Naive thymus-derived CD8-positive, alpha-beta T cell (primary cell): Measurements from ENCODE around the gene SP110. TPM values are rescaled to one million over a fixed set of nuclear protein-coding genes. Genes with fewer than 3 reads are reported as not detected.

Experiments used
- ATAC-seq, 2 donors: fragments of 150-1000 bp; cut with Tn5 transposase in 1 of 2; sonication (Bioruptor Pico), chemical (Tn5 transposase) in 1 of 2; 1 replicate in 1 of 2; 2 replicates in 1 of 2; pipeline ENCODE4 v1.10.0; 2021; ENCODE audit warnings: mild to moderate bottlenecking in 2 of 2, moderate library complexity in 2 of 2
- POLR2A ChIA-PET: fragments of 350-600 bp; sonication (Branson Sonifier 250); formaldehyde crosslinking; loops from one replicate; lab custom pipeline; 2021; ENCODE audit warnings: antibody characterized with exemption; lab: Charles Lee
- DNase-seq, 10 donors: peaks; one replicate each; pipeline versions ENCODE4 v3.0.0 to v3.0.0-alpha.2; 2020 to 2022
- H3K27ac Mint-ChIP-seq, 10 donors: one replicate each; pipeline ENCODE4 v1.8.0; 2020 to 2022; ENCODE audit warnings: mild to moderate bottlenecking in 10 of 10, mixed read lengths in 10 of 10, moderate library complexity in 4 of 10, inconsistent platforms in 1 of 10
- H3K27me3 Mint-ChIP-seq, 5 donors: one replicate each; pipeline ENCODE4 v1.8.0; 2021 to 2022; ENCODE audit warnings: mixed read lengths in 5 of 5
- H3K36me3 Mint-ChIP-seq, 3 donors: one replicate each; pipeline ENCODE4 v1.8.0; 2020 to 2022; ENCODE audit warnings: mixed read lengths in 3 of 3, mild to moderate bottlenecking in 2 of 3, inconsistent platforms in 1 of 3
- H3K4me1 Mint-ChIP-seq, 4 donors: one replicate each; pipeline ENCODE4 v1.8.0; 2021 to 2022; ENCODE audit warnings: mixed read lengths in 4 of 4
- H3K4me3 Mint-ChIP-seq, 10 donors: one replicate each; pipeline ENCODE4 v1.8.0; 2020 to 2022; ENCODE audit warnings: mild to moderate bottlenecking in 10 of 10, mixed read lengths in 10 of 10, moderate library complexity in 6 of 10, inconsistent platforms in 1 of 10
- H3K9me3 Mint-ChIP-seq, 9 donors: one replicate each; pipeline ENCODE4 v1.8.0; 2020 to 2022; ENCODE audit warnings: mixed read lengths in 9 of 9, mild to moderate bottlenecking in 3 of 9, inconsistent platforms in 1 of 9, moderate library complexity in 1 of 9
- polyA plus RNA-seq, 3 donors: library from polyadenylated mRNA; unstranded; fragments of 300-500 nt; fragmentation: Illumina TruSeq; gene quantifications; one replicate each; pipeline ENCODE4 v1.2.3, GENCODE V29; 2021
- total RNA-seq, 8 experiments: library from RNA in 2 of 8; stranded (reverse) in 2 of 8; gene quantifications; one replicate each; pipeline ENCODE4 v1.2.3 and lab custom pipeline; 2021 to 2026

SP110 gene
- total and polyA plus RNA-seq, 5 experiments from 2014 or later: 82.8 to 121 (median 115) TPM

DNA sequence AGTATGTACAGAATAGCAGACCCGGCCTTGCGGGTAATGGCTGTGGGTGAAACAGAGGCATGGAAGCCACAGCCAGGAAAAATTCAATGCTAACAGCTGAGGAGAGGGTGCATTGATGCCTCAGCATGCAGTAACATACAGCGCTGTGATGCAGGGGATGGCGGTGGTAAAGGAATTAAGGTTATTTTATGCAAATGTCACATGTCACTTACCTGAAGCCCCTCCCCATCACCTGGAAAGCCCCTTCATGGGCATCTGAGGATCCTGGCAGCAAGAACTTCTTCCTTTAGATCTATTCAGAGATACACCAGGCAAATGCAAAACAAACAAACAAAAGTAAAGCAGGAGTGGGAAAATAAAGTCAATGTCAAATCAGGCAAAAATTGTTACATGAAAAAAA, 1.7 kb upstream of the SP110 start:
- peaks cover 36 to 86% (median 58%) of the 10 kb centered on the region in 4 donors for H3K4me1 Mint-ChIP-seq
- H3K27me3 Mint-ChIP-seq: no peaks in the 10 kb centered on the region
- no peak for ATAC-seq

GRCh38 chr2:230220347-230220969, 674 bp upstream of the SP110 start:
- Mint-ChIP-seq H3K4me1 (peaks cover 37 to 85% (median 60%) of the 10 kb centered on the region in 4 donors), H3K27me3 (no peaks in the 10 kb centered on the region), H3K36me3 (peaks cover 3 to 20% (median 10%) of the 10 kb centered on the region in 3 donors), H3K27ac (peak overlapping the region; percentile 97 to 100 (median 99)), H3K4me3 (peak overlapping the region; percentile 97 to 100 (median 98)), H3K9me3 (no peaks in the 10 kb centered on the region)
- POLR2A ChIA-PET: interaction anchor here (0.6 to 3.4 kb wide), 11 partner anchors 9 to 383 kb away, joined by 3 to 36 read pairs (median 4); partner anchors contain the start of genes SP100 and SP140L
- ATAC-seq: no peak
- DNase-seq: no peak

More for the DNA sequence above, 1.7 kb upstream of the SP110 start:
- POLR2A ChIA-PET: interaction anchor here (0.7 to 1.5 kb wide), 3 partner anchors 14 to 441 kb away, joined by 3 to 4 read pairs (median 4); no protein-coding TSS in a partner anchor
- peak overlapping the region in 3 of 10 donors; percentile 36 to 69 (median 55) for H3K4me3 Mint-ChIP-seq
- DNase-seq: no peak
- peaks cover 0 to 10% (median 10%) of the 10 kb centered on the region in 3 donors for H3K36me3 Mint-ChIP-seq
- H3K27ac Mint-ChIP-seq: peak overlapping the region in 7 of 10 donors; percentile 41 to 91 (median 60)
- H3K9me3 Mint-ChIP-seq: no peaks in the 10 kb centered on the region

- ATAC-seq (peak; percentile 41), DNase-seq (peak in 3 of 10 donors; percentile 24 to 36 (median 34))
- H3K9me3 Mint-ChIP-seq: no peaks in the 10 kb centered on the region
- POLR2A ChIA-PET: interaction anchor here (1.0 to 3.4 kb wide), 5 partner anchors 11 to 149 kb away, joined by 3 to 36 read pairs (median 4); partner anchors contain the start of gene SP140L
- peak overlapping the region; percentile 13 to 100 (median 92) for H3K27ac Mint-ChIP-seq
- no peaks in the 10 kb centered on the region for H3K27me3 Mint-ChIP-seq
- H3K4me1 Mint-ChIP-seq: peaks cover 37 to 83% (median 64%) of the 10 kb centered on the region in 4 donors
- H3K36me3 Mint-ChIP-seq: peaks cover 10 to 38% (median 15%) of the 10 kb centered on the region in 3 donors
- H3K4me3 Mint-ChIP-seq: peak overlapping the region; percentile 86 to 100 (median 98)
Observed at GRCh38 chr2:230218421-230218820, 1.4 kb downstream of the SP110 start.

DNA sequence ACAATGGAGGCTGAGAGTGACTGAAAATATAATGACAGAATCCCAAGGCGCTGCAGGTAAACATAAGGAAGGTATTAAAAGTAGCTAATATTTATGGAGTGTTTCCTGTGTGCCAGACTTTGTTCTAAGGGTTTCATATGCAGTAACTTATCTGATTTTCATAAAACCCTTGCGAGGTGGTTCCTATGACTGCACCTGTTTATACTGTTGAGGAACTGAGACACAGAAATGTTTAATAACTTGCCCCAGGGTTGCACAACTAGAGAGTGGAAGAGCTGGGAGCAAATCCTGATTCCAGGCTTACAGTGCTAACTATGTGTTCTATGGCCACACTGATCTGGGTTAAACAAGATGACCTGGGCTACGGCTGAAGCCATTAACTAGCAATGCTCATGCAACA, 2.4 kb downstream of the SP110 start:
- DNase-seq (no peak), ATAC-seq (no peak)
- POLR2A ChIA-PET: interaction anchor here (0.7 to 3.4 kb wide), 4 partner anchors 10 to 199 kb away, joined by 3 to 36 read pairs (median 6); partner anchors contain the start of genes SP100 and SP140L
- Mint-ChIP-seq H3K4me3 (peak overlapping the region; percentile 79 to 100 (median 98)), H3K27me3 (no peaks in the 10 kb centered on the region), H3K36me3 (peaks cover 10 to 43% (median 21%) of the 10 kb centered on the region in 3 donors), H3K4me1 (peaks cover 37 to 76% (median 68%) of the 10 kb centered on the region in 4 donors), H3K27ac (peak overlapping the region in 8 of 10 donors; percentile 3 to 100 (median 42)), H3K9me3 (no peaks in the 10 kb centered on the region)

DNA sequence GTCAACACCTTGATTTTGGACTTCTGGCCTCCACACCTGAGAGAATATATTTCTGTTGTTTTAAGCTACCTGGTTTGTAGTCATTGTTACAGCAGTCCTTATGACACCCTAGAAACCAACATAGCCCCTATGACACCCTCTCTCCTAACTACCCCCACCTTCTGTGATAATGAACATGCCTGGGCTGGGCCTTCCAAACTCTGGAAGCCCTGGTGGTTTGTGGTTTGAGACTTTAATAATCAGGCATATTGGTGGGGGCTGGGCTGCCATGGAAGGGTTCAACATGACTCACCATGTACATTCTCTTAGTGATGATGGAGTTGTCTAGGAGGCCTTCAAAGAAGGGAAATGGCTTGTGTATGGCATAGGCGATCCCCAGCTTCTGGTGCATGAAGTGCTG, 3.3 kb downstream of the SP110 start:
- POLR2A ChIA-PET: interaction anchor here (1.5 kb wide), 2 partner anchors 9 to 200 kb away, joined by 6 read pairs; partner anchors contain the start of gene SP100
- ATAC-seq (no peak), DNase-seq (no peak)
- Mint-ChIP-seq H3K4me3 (peak overlapping the region in 9 of 10 donors; percentile 3 to 99 (median 42)), H3K27me3 (no peaks in the 10 kb centered on the region), H3K27ac (peak overlapping the region in 5 of 10 donors; percentile 7 to 79 (median 20)), H3K4me1 (peaks cover 40 to 75% (median 73%) of the 10 kb centered on the region in 4 donors), H3K36me3 (peaks cover 10 to 50% (median 21%) of the 10 kb centered on the region in 3 donors), H3K9me3 (no peaks in the 10 kb centered on the region)

- no peak for ATAC-seq
- H3K4me3 Mint-ChIP-seq: no peak overlapping the region
- H3K4me1 Mint-ChIP-seq: peaks cover 19 to 42% (median 29%) of the 10 kb centered on the region in 4 donors
- H3K27ac Mint-ChIP-seq: no peak overlapping the region
- POLR2A ChIA-PET: no interaction called here
- H3K27me3 Mint-ChIP-seq: no peaks in the 10 kb centered on the region
- DNase-seq: no peak
- peaks cover 18 to 46% (median 29%) of the 10 kb centered on the region in 3 donors for H3K36me3 Mint-ChIP-seq
- H3K9me3 Mint-ChIP-seq: no peaks in the 10 kb centered on the region
Observed at GRCh38 chr2:230209422-230210051, 10.2 kb downstream of the SP110 start.

GRCh38 chr2:230208576-230208975, 11.2 kb downstream of the SP110 start:
- Mint-ChIP-seq H3K27me3 (no peaks in the 10 kb centered on the region), H3K4me1 (peaks cover 14 to 40% (median 20%) of the 10 kb centered on the region in 4 donors), H3K36me3 (peaks cover 25 to 46% (median 28%) of the 10 kb centered on the region in 3 donors), H3K9me3 (no peaks in the 10 kb centered on the region), H3K4me3 (no peak overlapping the region), H3K27ac (no peak overlapping the region)
- POLR2A ChIA-PET: no interaction called here
- DNase-seq (no peak), ATAC-seq (no peak)

DNA sequence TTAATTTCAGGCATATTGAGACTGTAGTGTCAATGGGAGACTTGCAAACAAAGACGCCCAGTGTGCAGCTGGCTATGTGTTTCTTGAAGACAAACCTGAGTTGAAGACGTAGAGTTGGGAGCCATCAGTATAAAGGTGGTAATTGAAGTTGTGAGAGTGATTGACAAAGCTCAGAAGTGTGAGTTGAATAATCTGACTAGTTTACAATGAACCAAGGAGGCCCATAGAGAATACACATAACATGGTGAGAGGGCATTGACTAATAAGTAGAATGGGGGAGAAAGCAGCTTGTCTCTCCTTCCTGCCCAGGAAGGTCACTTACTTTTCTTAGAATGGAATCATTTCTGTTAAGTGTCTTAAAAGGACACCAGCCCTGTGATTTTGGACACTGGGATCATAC, 14.1 kb downstream of the SP110 start:
- Mint-ChIP-seq H3K4me3 (no peak overlapping the region), H3K9me3 (no peaks in the 10 kb centered on the region), H3K4me1 (peaks cover 13 to 36% (median 15%) of the 10 kb centered on the region in 4 donors), H3K36me3 (peaks cover 31 to 55% (median 54%) of the 10 kb centered on the region in 3 donors), H3K27me3 (no peaks in the 10 kb centered on the region), H3K27ac (peak overlapping the region in 5 of 10 donors; percentile 4 to 83 (median 47))
- ATAC-seq (no peak), DNase-seq (no peak)
- POLR2A ChIA-PET: no interaction called here

GRCh38 chr2:230205034-230205433, 14.8 kb downstream of the SP110 start:
- POLR2A ChIA-PET: no interaction called here
- ATAC-seq: peak in 1 of 2 donors; percentile 46
- Mint-ChIP-seq H3K9me3 (no peaks in the 10 kb centered on the region), H3K27me3 (no peaks in the 10 kb centered on the region), H3K27ac (peak overlapping the region in 8 of 10 donors; percentile 6 to 83 (median 41)), H3K4me1 (peaks cover 13 to 36% (median 15%) of the 10 kb centered on the region in 4 donors), H3K36me3 (peaks cover 31 to 62% (median 61%) of the 10 kb centered on the region in 3 donors), H3K4me3 (peak overlapping the region in 1 of 10 donors; percentile 40)
- DNase-seq: no peak

DNA sequence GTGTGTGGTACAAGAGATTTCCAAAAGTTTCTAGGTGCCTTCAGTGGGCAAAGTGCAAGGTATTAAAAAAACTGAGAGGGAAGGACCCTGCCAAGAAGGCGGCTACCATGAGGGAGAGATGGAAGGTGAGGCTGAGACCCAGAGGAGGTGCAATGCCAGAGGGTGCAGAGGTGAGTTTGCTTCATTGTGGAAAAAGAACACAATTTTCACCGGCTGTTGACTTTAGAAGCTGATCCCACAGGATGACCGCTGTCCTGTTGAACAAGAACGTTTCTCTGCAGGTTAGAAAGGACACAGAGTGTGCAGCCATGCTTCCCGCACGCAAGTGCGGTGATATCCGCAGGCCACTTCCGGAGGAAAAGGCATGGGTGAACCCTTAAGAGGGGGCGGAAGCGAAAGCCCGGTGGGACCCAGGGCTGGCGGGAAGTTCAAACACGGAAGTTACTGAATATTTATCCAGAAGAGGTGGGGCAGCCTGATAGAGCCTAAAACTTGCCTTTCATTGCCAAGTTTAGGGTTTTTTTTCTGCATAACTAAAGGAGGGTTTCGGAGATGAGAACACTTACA, 16.6 kb downstream of the SP110 start:
- Mint-ChIP-seq H3K4me3 (peak overlapping the region in 1 of 10 donors; percentile 5), H3K4me1 (peaks cover 13 to 36% (median 15%) of the 10 kb centered on the region in 4 donors), H3K36me3 (peaks cover 31 to 79% (median 78%) of the 10 kb centered on the region in 3 donors), H3K27me3 (no peaks in the 10 kb centered on the region), H3K27ac (peak overlapping the region in 7 of 10 donors; percentile 1 to 84 (median 50)), H3K9me3 (no peaks in the 10 kb centered on the region)
- POLR2A ChIA-PET: no interaction called here
- no peak for ATAC-seq
- no peak for DNase-seq

GRCh38 chr2:230202430-230203109, 17.2 kb downstream of the SP110 start:
- Mint-ChIP-seq H3K9me3 (peaks cover 0 to 4% (median 0%) of the 10 kb centered on the region in 9 donors), H3K4me3 (peak overlapping the region in 2 of 10 donors; percentile 5 to 24), H3K27me3 (no peaks in the 10 kb centered on the region), H3K36me3 (peaks cover 31 to 85% (median 84%) of the 10 kb centered on the region in 3 donors), H3K4me1 (peaks cover 13 to 36% (median 15%) of the 10 kb centered on the region in 4 donors), H3K27ac (peak overlapping the region in 9 of 10 donors; percentile 1 to 84 (median 43))
- ATAC-seq (no peak), DNase-seq (no peak)
- POLR2A ChIA-PET: no interaction called here
